HepG2 (cell line): Measurements from ENCODE around the gene TACC2. TPM values are rescaled to one million over a fixed set of nuclear protein-coding genes. Genes with fewer than 3 reads are reported as not detected.

ENCODE experiments used
- ATAC-seq: fragments of 200-7000 bp; cut with Tn5 transposase; 3 replicates; pipeline ENCODE4 v1.9.1; 2020; ENCODE audit warnings: mild to moderate bottlenecking, moderate library complexity
- BruUV-seq: library from RNA; stranded (reverse); fragments of 400-500 nt; replicated peaks from 2 replicates; lab custom pipeline; 2021; lab: Mats Ljungman, UMichigan
- CTCF ChIA-PET: fragments of 300-600 bp; formaldehyde crosslinking; extraction: SDS; loops from one replicate; lab custom pipeline; 2021; ENCODE audit warnings: low total read pairs, inconsistent platforms, low intra/inter-chr PET ratio; lab: Yijun Ruan, JAX
- POLR2A ChIA-PET: fragments of 350-600 bp; sonication (Branson Sonifier 250); formaldehyde crosslinking; loops from one replicate; lab custom pipeline; 2020; ENCODE audit warnings: antibody characterized with exemption, inconsistent platforms; lab: Yijun Ruan, JAX
- DNase-seq: peaks from one replicate; pipeline ENCODE4 v3.0.0-alpha.2; 2015; ENCODE audit warnings: low spot score
- FAIRE-seq: peaks from 3 replicates; lab custom pipeline; 2011; peaks lifted over from hg19 to GRCh38; lab: Jason Lieb, UNC
- H2AFZ ChIP-seq: one replicate; pipeline ENCODE4 v1.6.1; 2011; ENCODE audit warnings: low read length, inconsistent platforms
- H3K27ac ChIP-seq: fragments of 300-600 bp; 3 replicates; pipeline ENCODE4 v1.8.0; 2011; ENCODE audit warnings: mixed run types, mild to moderate bottlenecking, mixed read lengths, low read length, inconsistent platforms; ENCODE audit not compliant: insufficient read depth; ENCODE audit errors: extremely low read length
- H3K27me3 ChIP-seq, 2 experiments: fragments of 200-600 bp in 1 of 2; 2 replicates in 1 of 2; 3 replicates in 1 of 2; pipeline versions ENCODE4 v1.6.0 to v1.8.0; 2011; ENCODE audit warnings: low read length in 2 of 2, mild to moderate bottlenecking in 2 of 2, moderate library complexity in 2 of 2, inconsistent platforms in 1 of 2; ENCODE audit not compliant: insufficient read depth in 2 of 2, control insufficient read depth in 1 of 2
- H3K36me3 ChIP-seq, 2 experiments: fragments of 200-600 bp in 1 of 2; replicated peaks in 1 of 2; 2 replicates in 1 of 2; 3 replicates in 1 of 2; pipeline versions ENCODE4 v1.5.1 to v1.8.0; 2011; ENCODE audit warnings: low read length in 2 of 2, inconsistent platforms in 1 of 2; ENCODE audit not compliant: insufficient read depth in 2 of 2, control insufficient read depth in 1 of 2
- H3K4me1 ChIP-seq: 2 replicates; pipeline ENCODE4 v1.5.1; 2012; ENCODE audit warnings: low read length, inconsistent platforms; ENCODE audit not compliant: insufficient read depth
- H3K4me2 ChIP-seq: 2 replicates; pipeline ENCODE4 v1.6.0; 2011; ENCODE audit warnings: low read depth, low read length, inconsistent platforms
- H3K4me3 ChIP-seq, 3 experiments: fragments of 200-600 bp in 1 of 3; sonication (generic), shearing (Covaris generic) in 1 of 3; replicated peaks in 1 of 3; 2 replicates each; pipeline ENCODE4 v1.5.1; 2011 to 2016; ENCODE audit warnings: low read length in 3 of 3, inconsistent platforms in 2 of 3, low read depth in 2 of 3, mild to moderate bottlenecking in 2 of 3, control low read depth in 1 of 3, mixed read lengths in 1 of 3; ENCODE audit not compliant: insufficient read depth in 1 of 3
- H3K79me2 ChIP-seq: one replicate; pipeline ENCODE4 v1.6.1; 2011; ENCODE audit warnings: low read length, inconsistent platforms; ENCODE audit not compliant: insufficient read depth
- H3K9ac ChIP-seq: 2 replicates; pipeline ENCODE4 v1.6.0; 2011; ENCODE audit warnings: mild to moderate bottlenecking, low read depth, low read length, inconsistent platforms; ENCODE audit not compliant: insufficient read depth
- H3K9me3 ChIP-seq: 2 replicates; pipeline ENCODE4 v1.5.1; 2012; ENCODE audit warnings: mild to moderate bottlenecking, low read length
- H4K20me1 ChIP-seq: 2 replicates; pipeline ENCODE4 v1.6.0; 2011; ENCODE audit warnings: inconsistent platforms, mild to moderate bottlenecking, low read length, moderate library complexity; ENCODE audit not compliant: insufficient read depth
- CREB1 ChIP-seq, 2 experiments: fragments of 450-650 bp in 1 of 2; IDR thresholded peaks; 2 replicates each; pipeline ENCODE4 v1.6.1; 2016 to 2017; ENCODE audit warnings: control low read depth in 1 of 2, mild to moderate bottlenecking in 1 of 2, missing compliant biosample characterization in 1 of 2, missing genetic modification characterization in 1 of 2
- DMAP1 ChIP-seq: IDR thresholded peaks from 2 replicates; pipeline ENCODE4 v1.6.1; 2016
- DR1 ChIP-seq: sonication (generic); formaldehyde crosslinking; IDR thresholded peaks from 2 replicates; pipeline ENCODE4 v1.8.0; 2021; ENCODE audit warnings: mild to moderate bottlenecking, missing genetic modification reagents, inconsistent platforms
- FOXA3 ChIP-seq: IDR thresholded peaks from 2 replicates; pipeline ENCODE4 v1.6.1; 2016; ENCODE audit warnings: missing genetic modification reagents, missing compliant biosample characterization
- JUND ChIP-seq: sonication (generic); formaldehyde crosslinking; IDR thresholded peaks from 2 replicates; pipeline ENCODE4 v1.8.0; 2022; ENCODE audit warnings: mild to moderate bottlenecking, missing genetic modification reagents
- KLF16 ChIP-seq, 2 experiments: sonication (generic) in 1 of 2; formaldehyde crosslinking in 1 of 2; IDR thresholded peaks; 2 replicates each; pipeline versions ENCODE4 v1.6.1 to v1.8.0; 2016 to 2023; ENCODE audit warnings: missing genetic modification reagents in 2 of 2, missing compliant biosample characterization in 1 of 2
- PRMT3 ChIP-seq: sonication (generic); formaldehyde crosslinking; IDR thresholded peaks from 2 replicates; pipeline ENCODE4 v1.8.1; 2022; ENCODE audit warnings: low read depth, mild to moderate bottlenecking, moderate library complexity, missing genetic modification reagents, borderline replicate concordance
- SIN3B ChIP-seq: fragments of 150-350 bp; IDR thresholded peaks from 2 replicates; pipeline ENCODE4 v1.6.1; 2014; ENCODE audit warnings: low read length
- SMARCE1 ChIP-seq: fragments of 450-650 bp; IDR thresholded peaks from 2 replicates; pipeline ENCODE4 v1.6.1; 2017; ENCODE audit warnings: borderline replicate concordance
- SOX6 ChIP-seq, 2 experiments: fragments of 450-650 bp in 1 of 2; sonication (generic) in 1 of 2; formaldehyde crosslinking in 1 of 2; IDR thresholded peaks; 2 replicates each; pipeline versions ENCODE4 v1.4.0 to v1.6.1; 2017 to 2020; ENCODE audit warnings: antibody characterized with exemption in 1 of 2, mild to moderate bottlenecking in 1 of 2, missing genetic modification reagents in 1 of 2
- SP140L ChIP-seq: sonication (generic); formaldehyde crosslinking; IDR thresholded peaks from 2 replicates; pipeline ENCODE4 v1.4.0; 2020; ENCODE audit warnings: missing genetic modification reagents, borderline replicate concordance
- SRY ChIP-seq: sonication (generic); formaldehyde crosslinking; IDR thresholded peaks from 2 replicates; pipeline ENCODE4 v1.8.0; 2022; ENCODE audit warnings: mild to moderate bottlenecking, missing genetic modification reagents
- ZNF331 ChIP-seq: sonication (generic); formaldehyde crosslinking; IDR thresholded peaks from 2 replicates; pipeline ENCODE4 v1.4.0; 2020; ENCODE audit warnings: missing genetic modification reagents
- ZNF460 ChIP-seq: sonication (generic); formaldehyde crosslinking; IDR thresholded peaks from 2 replicates; pipeline ENCODE4 v1.5.1; 2020; ENCODE audit warnings: missing genetic modification reagents, mild to moderate bottlenecking, borderline replicate concordance
- ZNF629 ChIP-seq: sonication (generic); formaldehyde crosslinking; conservative IDR thresholded peaks from 2 replicates; pipeline ENCODE4 v1.5.0; 2020; ENCODE audit warnings: missing genetic modification reagents
- WGBS: methylation state at CpG from one replicate; pipeline ENCODE4 v1.1.6; 2017; ENCODE audit warnings: low lambda C conversion rate; 5-methylcytosine and 5-hydroxymethylcytosine counted together
- in situ Hi-C: cut with HindIII; loops from 2 replicates; pipeline ENCODE4 v1.10.0; 2017; ENCODE audit warnings: low pct_unique_long_range_greater_than_20kb; ENCODE audit not compliant: extremely low pct_ligation_motif_present
- intact Hi-C: fragments of 100-400 bp; cut with micrococcal nuclease; formaldehyde crosslinking; loops from one replicate; pipeline ENCODE4 v1.10.0; 2022; ENCODE audit not compliant: unreplicated experiment
- polyA plus RNA-seq, 8 experiments: library from polyadenylated mRNA; depleted of rRNA in 3 of 8; stranded (reverse) in 7 of 8; unstranded in 1 of 8; fragments of >200 nt; fragmentation: Illumina TruSeq in 4 of 8; extraction: Trizol in 4 of 8; gene quantifications; 2 replicates each; pipeline versions ENCODE4 v1.2.1 to v1.2.3, GENCODE V29; 2011 to 2016; ENCODE audit warnings: low read depth in 4 of 8, missing spikeins in 1 of 8, mixed read lengths in 1 of 8; ENCODE audit not compliant: insufficient read depth in 1 of 8
- total RNA-seq, 5 experiments: library from RNA; depleted of rRNA; stranded (reverse); fragments of >200 nt; fragmentation: Illumina TruSeq; extraction: Trizol; gene quantifications; 2 replicates each; pipeline ENCODE4 v1.2.3, GENCODE V29; 2016; ENCODE audit warnings: low read depth in 1 of 5
- TF ChIP-seq, protein P1 (sequence below): IDR thresholded peaks from 2 replicates; pipeline ENCODE4 v1.6.1; 2016
- TF ChIP-seq, protein P2 (sequence below): sonication (generic); formaldehyde crosslinking; IDR thresholded peaks from 2 replicates; pipeline ENCODE4 v1.4.0; 2020; ENCODE audit warnings: missing genetic modification reagents
- TF ChIP-seq, protein P3 (sequence below): sonication (generic); formaldehyde crosslinking; IDR thresholded peaks from 2 replicates; pipeline ENCODE4 v1.4.0; 2020; ENCODE audit warnings: missing genetic modification reagents
- TF ChIP-seq, protein P4 (sequence below): sonication (generic); formaldehyde crosslinking; IDR thresholded peaks from 2 replicates; pipeline ENCODE4 v1.5.1; 2020; ENCODE audit warnings: mild to moderate bottlenecking, missing genetic modification reagents, moderate library complexity

Gene TACC2
- total and polyA plus RNA-seq, 2 of the 13 experiments (the other 11 are each of a cell fraction or from before 2014, with no cell fraction given), result 11.8 to 16.0 TPM

DNA sequence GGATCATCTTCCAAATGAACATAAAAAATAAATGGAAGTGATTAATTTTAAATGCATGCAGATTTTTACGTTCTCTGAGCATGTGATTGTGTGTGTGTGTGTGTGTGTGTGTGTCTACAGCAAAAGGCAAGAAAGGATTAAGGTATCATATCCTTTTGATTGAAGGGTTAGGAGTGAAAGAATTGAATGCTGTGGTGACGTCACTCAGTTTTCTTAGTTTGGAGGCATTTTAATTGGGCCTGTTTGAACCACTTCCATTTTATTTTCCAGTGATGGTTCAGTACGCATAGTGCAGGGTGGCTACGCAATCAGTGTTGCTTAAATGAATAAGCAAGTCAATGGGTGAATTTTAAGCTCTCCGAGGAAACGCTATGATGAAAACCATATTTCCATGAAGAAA is 31.3 kb downstream of the TACC2 start (continued):
- TF ChIP-seq, protein P1, sequence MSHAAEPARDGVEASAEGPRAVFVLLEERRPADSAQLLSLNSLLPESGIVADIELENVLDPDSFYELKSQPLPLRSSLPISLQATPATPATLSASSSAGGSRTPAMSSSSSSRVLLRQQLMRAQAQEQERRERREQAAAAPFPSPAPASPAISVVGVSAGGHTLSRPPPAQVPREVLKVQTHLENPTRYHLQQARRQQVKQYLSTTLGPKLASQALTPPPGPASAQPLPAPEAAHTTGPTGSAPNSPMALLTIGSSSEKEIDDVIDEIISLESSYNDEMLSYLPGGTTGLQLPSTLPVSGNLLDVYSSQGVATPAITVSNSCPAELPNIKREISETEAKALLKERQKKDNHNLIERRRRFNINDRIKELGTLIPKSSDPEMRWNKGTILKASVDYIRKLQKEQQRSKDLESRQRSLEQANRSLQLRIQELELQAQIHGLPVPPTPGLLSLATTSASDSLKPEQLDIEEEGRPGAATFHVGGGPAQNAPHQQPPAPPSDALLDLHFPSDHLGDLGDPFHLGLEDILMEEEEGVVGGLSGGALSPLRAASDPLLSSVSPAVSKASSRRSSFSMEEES (CRISPR knock-in tag), result no peak
- TF ChIP-seq ZNF331 (CRISPR knock-in tag) (no peak), CREB1 (IDR thresholded peaks at IDR 0.05) (peak; percentile 76), CREB1 (CRISPR knock-in tag; IDR thresholded peaks at IDR 0.05) (no peak), DMAP1 (CRISPR knock-in tag) (no peak), KLF16 (CRISPR knock-in tag; IDR thresholded peaks at IDR 0.05) (no peak)

DNA sequence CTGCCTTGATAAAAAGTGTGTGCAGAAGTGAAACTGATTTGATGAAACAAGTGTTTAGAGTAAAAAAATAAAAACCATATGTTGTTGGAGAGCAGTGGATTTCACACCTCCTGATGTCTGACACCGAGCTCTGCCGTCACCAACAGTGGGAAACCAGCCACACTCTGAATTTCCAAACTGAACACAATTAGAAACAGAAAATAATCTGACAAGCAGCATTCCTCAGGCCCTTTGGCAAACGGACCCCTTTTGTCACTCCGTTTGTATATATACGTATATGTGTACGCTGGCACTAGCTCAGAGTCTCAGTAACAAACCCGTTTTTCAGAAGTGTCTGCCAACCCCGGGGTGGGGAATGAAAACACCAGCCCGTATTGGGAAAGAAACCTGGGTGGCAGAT is 32.4 kb downstream of the TACC2 start:
- H2AFZ ChIP-seq, result no peak overlapping the region
- H3K4me3 ChIP-seq, result no peak overlapping the region
- 29% methylated on average over 9 of the region's 9 CpGs for WGBS
- no peaks in the 10 kb centered on the region for H3K36me3 ChIP-seq
- 0 out of 2 replicates have a peak overlapping the region, but pooled peaks have one; percentile 27 for H3K4me2 ChIP-seq
- H3K9ac ChIP-seq, result no peak overlapping the region
- ATAC-seq, result no peak
- H3K9me3 ChIP-seq, result no peaks in the 10 kb centered on the region
- intact Hi-C loops (no loop called here), in situ Hi-C loops (no loop called here)
- H3K4me1 ChIP-seq, result peaks cover 44% of the 10 kb centered on the region
- ChIA-PET POLR2A (no interaction called here), CTCF (no interaction called here)
- H3K79me2 ChIP-seq, result no peaks in the 10 kb centered on the region
- H3K27me3 ChIP-seq, result peaks cover 0 to 15% of the 10 kb centered on the region in 2 experiments; a peak in 1 of 5 replicates
- no peak for DNase-seq
- no peaks in the 10 kb centered on the region for H4K20me1 ChIP-seq
- BruUV-seq, result no TSS peak
- no peak for FAIRE-seq
- H3K27ac ChIP-seq, result no peak overlapping the region
- no peak for TF ChIP-seq SP140L (CRISPR knock-in tag)
- TF ChIP-seq FOXA3 (CRISPR knock-in tag), result no peak
- TF ChIP-seq SRY (CRISPR knock-in tag), result no peak
- TF ChIP-seq SMARCE1, result no peak
- no peak for TF ChIP-seq PRMT3 (CRISPR knock-in tag)
- TF ChIP-seq, protein P2, sequence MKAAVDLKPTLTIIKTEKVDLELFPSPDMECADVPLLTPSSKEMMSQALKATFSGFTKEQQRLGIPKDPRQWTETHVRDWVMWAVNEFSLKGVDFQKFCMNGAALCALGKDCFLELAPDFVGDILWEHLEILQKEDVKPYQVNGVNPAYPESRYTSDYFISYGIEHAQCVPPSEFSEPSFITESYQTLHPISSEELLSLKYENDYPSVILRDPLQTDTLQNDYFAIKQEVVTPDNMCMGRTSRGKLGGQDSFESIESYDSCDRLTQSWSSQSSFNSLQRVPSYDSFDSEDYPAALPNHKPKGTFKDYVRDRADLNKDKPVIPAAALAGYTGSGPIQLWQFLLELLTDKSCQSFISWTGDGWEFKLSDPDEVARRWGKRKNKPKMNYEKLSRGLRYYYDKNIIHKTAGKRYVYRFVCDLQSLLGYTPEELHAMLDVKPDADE (CRISPR knock-in tag), result no peak
- no peak for TF ChIP-seq JUND
- TF ChIP-seq, protein P3, sequence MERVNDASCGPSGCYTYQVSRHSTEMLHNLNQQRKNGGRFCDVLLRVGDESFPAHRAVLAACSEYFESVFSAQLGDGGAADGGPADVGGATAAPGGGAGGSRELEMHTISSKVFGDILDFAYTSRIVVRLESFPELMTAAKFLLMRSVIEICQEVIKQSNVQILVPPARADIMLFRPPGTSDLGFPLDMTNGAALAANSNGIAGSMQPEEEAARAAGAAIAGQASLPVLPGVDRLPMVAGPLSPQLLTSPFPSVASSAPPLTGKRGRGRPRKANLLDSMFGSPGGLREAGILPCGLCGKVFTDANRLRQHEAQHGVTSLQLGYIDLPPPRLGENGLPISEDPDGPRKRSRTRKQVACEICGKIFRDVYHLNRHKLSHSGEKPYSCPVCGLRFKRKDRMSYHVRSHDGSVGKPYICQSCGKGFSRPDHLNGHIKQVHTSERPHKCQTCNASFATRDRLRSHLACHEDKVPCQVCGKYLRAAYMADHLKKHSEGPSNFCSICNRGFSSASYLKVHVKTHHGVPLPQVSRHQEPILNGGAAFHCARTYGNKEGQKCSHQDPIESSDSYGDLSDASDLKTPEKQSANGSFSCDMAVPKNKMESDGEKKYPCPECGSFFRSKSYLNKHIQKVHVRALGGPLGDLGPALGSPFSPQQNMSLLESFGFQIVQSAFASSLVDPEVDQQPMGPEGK (CRISPR knock-in tag), result no peak
- no peak for TF ChIP-seq ZNF629
- no peak for TF ChIP-seq DR1
- TF ChIP-seq ZNF460, result no peak
- no peak for TF ChIP-seq SOX6 (IDR thresholded peaks at IDR 0.05)
- TF ChIP-seq SOX6 (CRISPR knock-in tag; IDR thresholded peaks at IDR 0.05), result no peak
- TF ChIP-seq, protein P4, sequence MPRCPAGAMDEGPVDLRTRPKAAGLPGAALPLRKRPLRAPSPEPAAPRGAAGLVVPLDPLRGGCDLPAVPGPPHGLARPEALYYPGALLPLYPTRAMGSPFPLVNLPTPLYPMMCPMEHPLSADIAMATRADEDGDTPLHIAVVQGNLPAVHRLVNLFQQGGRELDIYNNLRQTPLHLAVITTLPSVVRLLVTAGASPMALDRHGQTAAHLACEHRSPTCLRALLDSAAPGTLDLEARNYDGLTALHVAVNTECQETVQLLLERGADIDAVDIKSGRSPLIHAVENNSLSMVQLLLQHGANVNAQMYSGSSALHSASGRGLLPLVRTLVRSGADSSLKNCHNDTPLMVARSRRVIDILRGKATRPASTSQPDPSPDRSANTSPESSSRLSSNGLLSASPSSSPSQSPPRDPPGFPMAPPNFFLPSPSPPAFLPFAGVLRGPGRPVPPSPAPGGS, result no peak
- TF ChIP-seq SIN3B, result no peak
